A673 (cell line): Measurements from ENCODE around the gene PFN3.

Experiments used
- CTCF ChIP-seq: fragments of 300-800, 200-600 bp; sonication (generic); conservative IDR thresholded peaks from 2 replicates; pipeline ENCODE4 v1.5.1; 2017; ENCODE audit warnings: low read depth, mild to moderate bottlenecking, antibody characterized with exemption, low read length, moderate library complexity, mixed read lengths
- EZH2 ChIP-seq: fragments of 200-600 bp; sonication (generic); IDR thresholded peaks from 2 replicates; pipeline ENCODE4 v1.6.1; 2017; ENCODE audit warnings: borderline replicate concordance, low read depth, mild to moderate bottlenecking, mixed read lengths, antibody characterized with exemption, low read length; ENCODE audit not compliant: poor library complexity, severe bottlenecking

- TF ChIP-seq EZH2, result no peak
- no peak for TF ChIP-seq CTCF
These were observed 24.4 kb downstream of the PFN3 start for GRCh38 chr5:177376107-177376506.
